GM19238 (cell line): ENCODE data around the gene SPTBN1.
"Not testable (repeated sequence)": the region's sequence is repeated elsewhere in the genome, so short reads cannot be mapped to it uniquely, and the experiment has no call there.

Experiments
- DNase-seq: peaks from one replicate; pipeline ENCODE4 v3.0.0; 2011; ENCODE audit warnings: low spot score; ENCODE audit not compliant: insufficient read length

The SPTBN1 gene

GRCh38 chr2:54526226-54526879 lies 70.2 kb downstream of the SPTBN1 start:
- no peak for DNase-seq

- no peak for DNase-seq
These were observed 72.3 kb downstream of the SPTBN1 start for GRCh38 chr2:54528311-54528955.

GRCh38 chr2:54529518-54529917 lies 73.4 kb downstream of the SPTBN1 start:
- not testable (repeated sequence) for DNase-seq

GRCh38 chr2:54529935-54530334 lies 73.8 kb downstream of the SPTBN1 start:
- no peak for DNase-seq

GRCh38 chr2:54531558-54531957 lies 75.4 kb downstream of the SPTBN1 start:
- DNase-seq, result no peak

- no peak for DNase-seq
These were observed 78.1 kb downstream of the SPTBN1 start for GRCh38 chr2:54534221-54534620.

GRCh38 chr2:54534625-54535024 lies 78.5 kb downstream of the SPTBN1 start:
- DNase-seq, result no peak

GRCh38 chr2:54535599-54536195 lies 79.6 kb downstream of the SPTBN1 start:
- DNase-seq, result no peak

- no peak for DNase-seq
These were observed 80.6 kb downstream of the SPTBN1 start for GRCh38 chr2:54536720-54537119.

- no peak for DNase-seq
These were observed 82.4 kb downstream of the SPTBN1 start for GRCh38 chr2:54538537-54538936.

GRCh38 chr2:54539683-54540082 lies 83.6 kb downstream of the SPTBN1 start:
- DNase-seq, result no peak

GRCh38 chr2:54540194-54540593 lies 84.1 kb downstream of the SPTBN1 start:
- DNase-seq, result no peak

GRCh38 chr2:54541995-54542394 lies 85.9 kb downstream of the SPTBN1 start:
- no peak for DNase-seq

GRCh38 chr2:54543733-54544396 lies 87.7 kb downstream of the SPTBN1 start:
- DNase-seq, result no peak

GRCh38 chr2:54545702-54546450 lies 89.7 kb downstream of the SPTBN1 start:
- no peak for DNase-seq

- DNase-seq, result no peak
These were observed 90.4 kb downstream of the SPTBN1 start for GRCh38 chr2:54546518-54546917.

- DNase-seq, result no peak
These were observed 91.0 kb downstream of the SPTBN1 start for GRCh38 chr2:54546923-54547720.

- no peak for DNase-seq
These were observed 93.3 kb downstream of the SPTBN1 start for GRCh38 chr2:54549430-54549829.

GRCh38 chr2:54549917-54550518 lies 93.9 kb downstream of the SPTBN1 start:
- DNase-seq, result no peak

- no peak for DNase-seq
These were observed 94.4 kb downstream of the SPTBN1 start for GRCh38 chr2:54550547-54550946.
